Chondrocyte (in vitro differentiated cells): ENCODE data around the gene TF. TPM values are rescaled to one million over a fixed set of nuclear protein-coding genes. Genes with fewer than 3 reads are reported as not detected.

Experiments used
- DNase-seq: peaks from one replicate; pipeline ENCODE4 v3.0.0; 2021; ENCODE audit warnings: mixed read lengths, low spot score
- H3K27ac Mint-ChIP-seq: one replicate; pipeline ENCODE4 v1.8.0; 2021; ENCODE audit warnings: mild to moderate bottlenecking, moderate library complexity, mixed read lengths; ENCODE audit not compliant: unreplicated experiment
- H3K27me3 Mint-ChIP-seq: 2 replicates; pipeline ENCODE4 v1.8.0; 2021; ENCODE audit warnings: low read depth, mixed read lengths
- H3K36me3 Mint-ChIP-seq: 2 replicates; pipeline ENCODE4 v1.8.0; 2021; ENCODE audit warnings: low read depth, mixed read lengths
- H3K4me1 Mint-ChIP-seq: 2 replicates; pipeline ENCODE4 v1.8.0; 2021; ENCODE audit warnings: low read depth, mild to moderate bottlenecking, mixed read lengths
- H3K4me3 Mint-ChIP-seq: one replicate; pipeline ENCODE4 v1.8.0; 2021; ENCODE audit warnings: mild to moderate bottlenecking, moderate library complexity, mixed read lengths; ENCODE audit not compliant: unreplicated experiment
- H3K9me3 Mint-ChIP-seq: 2 replicates; pipeline ENCODE4 v1.8.0; 2021; ENCODE audit warnings: low read depth, mixed read lengths
- total RNA-seq: library from RNA; stranded (reverse); gene quantifications from 3 replicates; pipeline ENCODE4 v1.2.1, GENCODE V29; 2021
- TF ChIP-seq, protein P1 (sequence below): fragments of 200-600 bp; sonication (generic); IDR thresholded peaks from 2 replicates; pipeline ENCODE4 v1.5.0; 2021; ENCODE audit warnings: antibody characterized with exemption, mild to moderate bottlenecking, moderate library complexity

Gene TF
- total RNA-seq, 1 donor from 2014 or later: 1.2 TPM

- peaks cover 7% of the 10 kb centered on the region for H3K4me1 Mint-ChIP-seq
- no peak for DNase-seq
- no peak overlapping the region for H3K4me3 Mint-ChIP-seq
- no peak overlapping the region for H3K27ac Mint-ChIP-seq
- H3K36me3 Mint-ChIP-seq: no peaks in the 10 kb centered on the region
- no peaks in the 10 kb centered on the region for H3K9me3 Mint-ChIP-seq
- H3K27me3 Mint-ChIP-seq: peaks cover 4% of the 10 kb centered on the region
- TF ChIP-seq, protein P1, sequence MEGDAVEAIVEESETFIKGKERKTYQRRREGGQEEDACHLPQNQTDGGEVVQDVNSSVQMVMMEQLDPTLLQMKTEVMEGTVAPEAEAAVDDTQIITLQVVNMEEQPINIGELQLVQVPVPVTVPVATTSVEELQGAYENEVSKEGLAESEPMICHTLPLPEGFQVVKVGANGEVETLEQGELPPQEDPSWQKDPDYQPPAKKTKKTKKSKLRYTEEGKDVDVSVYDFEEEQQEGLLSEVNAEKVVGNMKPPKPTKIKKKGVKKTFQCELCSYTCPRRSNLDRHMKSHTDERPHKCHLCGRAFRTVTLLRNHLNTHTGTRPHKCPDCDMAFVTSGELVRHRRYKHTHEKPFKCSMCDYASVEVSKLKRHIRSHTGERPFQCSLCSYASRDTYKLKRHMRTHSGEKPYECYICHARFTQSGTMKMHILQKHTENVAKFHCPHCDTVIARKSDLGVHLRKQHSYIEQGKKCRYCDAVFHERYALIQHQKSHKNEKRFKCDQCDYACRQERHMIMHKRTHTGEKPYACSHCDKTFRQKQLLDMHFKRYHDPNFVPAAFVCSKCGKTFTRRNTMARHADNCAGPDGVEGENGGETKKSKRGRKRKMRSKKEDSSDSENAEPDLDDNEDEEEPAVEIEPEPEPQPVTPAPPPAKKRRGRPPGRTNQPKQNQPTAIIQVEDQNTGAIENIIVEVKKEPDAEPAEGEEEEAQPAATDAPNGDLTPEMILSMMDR: no peak
These were observed 7.0 kb downstream of the TF start for GRCh38 chr3:133753107-133753778.

- no peaks in the 10 kb centered on the region for H3K9me3 Mint-ChIP-seq
- no peak overlapping the region for H3K4me3 Mint-ChIP-seq
- no peak overlapping the region for H3K27ac Mint-ChIP-seq
- peaks cover 4% of the 10 kb centered on the region for H3K27me3 Mint-ChIP-seq
- DNase-seq: no peak
- peaks cover 7% of the 10 kb centered on the region for H3K4me1 Mint-ChIP-seq
- TF ChIP-seq, protein P1: no peak
- H3K36me3 Mint-ChIP-seq: no peaks in the 10 kb centered on the region
These were observed 7.6 kb downstream of the TF start for GRCh38 chr3:133753779-133754164.

- H3K4me1 Mint-ChIP-seq: peaks cover 7% of the 10 kb centered on the region
- no peak for DNase-seq
- TF ChIP-seq, protein P1: no peak
- H3K4me3 Mint-ChIP-seq: no peak overlapping the region
- no peak overlapping the region for H3K27ac Mint-ChIP-seq
- no peaks in the 10 kb centered on the region for H3K9me3 Mint-ChIP-seq
- no peaks in the 10 kb centered on the region for H3K36me3 Mint-ChIP-seq
- H3K27me3 Mint-ChIP-seq: peaks cover 8% of the 10 kb centered on the region
These were observed 8.3 kb downstream of the TF start for GRCh38 chr3:133754455-133754854.

GRCh38 chr3:133754973-133755828, 9.0 kb downstream of the TF start:
- H3K27ac Mint-ChIP-seq: no peak overlapping the region
- DNase-seq: no peak
- H3K27me3 Mint-ChIP-seq: peaks cover 8% of the 10 kb centered on the region
- no peaks in the 10 kb centered on the region for H3K36me3 Mint-ChIP-seq
- TF ChIP-seq, protein P1: no peak
- H3K4me1 Mint-ChIP-seq: peaks cover 7% of the 10 kb centered on the region
- no peaks in the 10 kb centered on the region for H3K9me3 Mint-ChIP-seq
- H3K4me3 Mint-ChIP-seq: no peak overlapping the region

GRCh38 chr3:133756716-133757694, 10.8 kb downstream of the TF start:
- H3K9me3 Mint-ChIP-seq: no peaks in the 10 kb centered on the region
- DNase-seq: no peak
- H3K4me3 Mint-ChIP-seq: no peak overlapping the region
- H3K36me3 Mint-ChIP-seq: no peaks in the 10 kb centered on the region
- peak overlapping the region; percentile 22 for H3K27ac Mint-ChIP-seq
- peaks cover 7% of the 10 kb centered on the region for H3K4me1 Mint-ChIP-seq
- TF ChIP-seq, protein P1: no peak
- peaks cover 13% of the 10 kb centered on the region for H3K27me3 Mint-ChIP-seq
